Lower lobe of right lung (tissue), 2 donors: ENCODE results near the gene KCNK17. TPM values are rescaled to one million over a fixed set of nuclear protein-coding genes. Genes with fewer than 3 reads are reported as not detected.

Source experiments
- ATAC-seq, 2 donors: fragments of 200-7000 bp; cut with Tn5 transposase; one replicate each; pipeline ENCODE4 v1.9.1; 2020 to 2022; ENCODE audit warnings: mild to moderate bottlenecking in 2 of 2, moderate library complexity in 2 of 2
- DNase-seq: peaks from one replicate; pipeline ENCODE4 v3.0.0-alpha.2; 2020
- H3K27ac ChIP-seq: fragments of 200-600 bp; one replicate; pipeline ENCODE4 v1.8.0; 2022
- H3K27me3 ChIP-seq: fragments of 200-600 bp; one replicate; pipeline ENCODE4 v1.8.0; 2022; ENCODE audit warnings: low read depth
- H3K36me3 ChIP-seq: fragments of 200-600 bp; one replicate; pipeline ENCODE4 v1.8.0; 2022; ENCODE audit warnings: mild to moderate bottlenecking
- H3K4me1 ChIP-seq: fragments of 200-600 bp; one replicate; pipeline ENCODE4 v1.8.0; 2022
- H3K4me3 ChIP-seq: fragments of 200-600 bp; one replicate; pipeline ENCODE4 v1.8.0; 2022; ENCODE audit warnings: mild to moderate bottlenecking
- H3K9me3 ChIP-seq: fragments of 200-600 bp; one replicate; pipeline ENCODE4 v1.8.0; 2022
- CTCF ChIP-seq: fragments of 200-600 bp; IDR thresholded peaks from one replicate; pipeline ENCODE4 v1.8.0; 2022; ENCODE audit warnings: antibody characterized with exemption, mild to moderate bottlenecking
- intact Hi-C: fragments of 100-400 bp; cut with DNase I; formaldehyde crosslinking; loops from one replicate; pipeline ENCODE4 v1.11.0; 2022
- total RNA-seq: library from RNA; stranded (reverse); fragmentation: NEBNext Ultra II Directional; extraction: Animal tissue kit (Norgen Biotek cat#: 25700); gene quantifications from one replicate; pipeline ENCODE4 v1.2.1, GENCODE V29; 2021
- donor health status: DM: no; HTN: yes; CAD: no; lungs with severe emphysema.

Gene KCNK17
- total RNA-seq, 1 donor from 2014 or later, result 5.5 TPM

DNA sequence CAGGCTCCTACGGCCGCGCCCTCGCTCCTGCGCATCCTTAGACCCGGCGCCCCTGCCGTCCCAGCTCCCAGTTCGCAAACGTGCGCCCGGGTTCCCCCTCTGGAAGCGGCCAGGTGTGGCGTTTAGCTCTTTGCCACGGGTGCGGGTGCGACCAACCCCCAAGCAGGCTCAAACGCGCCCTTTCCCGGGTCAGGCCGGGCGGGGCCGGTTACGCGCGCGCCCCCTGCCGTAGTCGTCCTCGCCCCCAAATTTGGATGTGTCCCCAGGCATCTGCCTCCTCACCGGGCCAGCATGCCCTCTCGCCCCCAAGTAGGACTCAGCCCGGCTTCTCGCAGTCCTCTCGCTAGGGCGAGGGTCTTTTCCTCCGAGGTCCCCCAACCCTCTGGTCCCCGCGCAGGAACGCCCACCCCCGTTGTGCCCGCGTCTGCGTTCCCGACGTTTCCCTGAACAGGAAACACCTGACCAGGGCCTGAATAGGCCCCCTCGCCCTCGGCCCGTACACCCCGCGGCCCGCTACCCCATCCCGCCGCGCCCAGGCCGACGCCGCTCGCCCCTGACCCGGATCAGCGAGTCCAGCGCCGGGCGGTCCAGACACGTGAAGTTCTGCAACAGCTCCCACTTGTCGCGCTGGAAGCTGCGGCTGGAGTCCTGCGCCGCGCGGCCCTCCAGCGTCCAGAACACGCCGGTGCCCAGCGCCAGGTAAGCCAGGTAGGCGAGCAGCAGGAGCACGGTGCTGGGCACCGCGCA, 520 bp downstream of the KCNK17 start:
- intact Hi-C loops, result no loop called here
- peak; percentile 18 to 45 for ATAC-seq
- TF ChIP-seq CTCF, result no peak
- no peaks in the 10 kb centered on the region for H3K9me3 ChIP-seq
- H3K4me3 ChIP-seq, result peak overlapping the region; percentile 46
- peak overlapping the region; percentile 14 for H3K27ac ChIP-seq
- DNase-seq, result peak; percentile 56
- no peaks in the 10 kb centered on the region for H3K36me3 ChIP-seq
- peaks cover 36% of the 10 kb centered on the region for H3K27me3 ChIP-seq
- peaks cover 18% of the 10 kb centered on the region for H3K4me1 ChIP-seq

DNA sequence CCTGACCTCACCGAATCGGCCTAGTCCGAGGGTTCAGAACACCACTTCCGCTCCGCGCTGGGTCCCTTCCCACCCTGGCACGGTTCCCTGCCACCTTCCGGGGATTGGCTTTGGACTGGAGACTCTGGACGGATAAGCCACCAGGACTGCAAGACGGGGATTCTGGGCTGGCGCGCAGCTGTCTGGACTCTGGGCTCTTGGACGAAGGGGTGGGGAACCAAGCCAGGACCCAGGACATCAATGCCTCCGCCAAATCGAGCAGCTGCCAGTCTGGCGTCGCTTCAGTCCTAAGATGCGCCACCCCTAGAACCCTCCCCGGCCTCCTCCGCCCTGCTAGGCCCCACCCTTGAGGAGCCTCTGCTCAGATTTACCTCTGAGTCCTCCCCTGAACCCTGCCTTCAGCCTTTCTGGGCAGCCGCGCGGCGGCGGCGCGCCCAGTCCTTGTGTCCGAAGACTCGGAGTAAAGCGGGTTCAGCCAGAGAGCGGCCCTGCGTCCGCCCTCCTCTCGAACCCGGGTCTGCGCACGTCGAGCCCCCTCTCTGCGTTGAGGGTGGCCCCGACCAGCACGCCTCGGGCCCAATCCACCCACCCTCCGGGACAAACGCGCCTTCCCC, 1.2 kb downstream of the KCNK17 start:
- TF ChIP-seq CTCF, result no peak
- intact Hi-C loops, result no loop called here
- no peaks in the 10 kb centered on the region for H3K9me3 ChIP-seq
- H3K4me1 ChIP-seq, result peaks cover 18% of the 10 kb centered on the region
- H3K36me3 ChIP-seq, result no peaks in the 10 kb centered on the region
- peak overlapping the region; percentile 14 for H3K27ac ChIP-seq
- peaks cover 36% of the 10 kb centered on the region for H3K27me3 ChIP-seq
- DNase-seq (no peak), ATAC-seq (no peak)
- peak overlapping the region; percentile 46 for H3K4me3 ChIP-seq

DNA sequence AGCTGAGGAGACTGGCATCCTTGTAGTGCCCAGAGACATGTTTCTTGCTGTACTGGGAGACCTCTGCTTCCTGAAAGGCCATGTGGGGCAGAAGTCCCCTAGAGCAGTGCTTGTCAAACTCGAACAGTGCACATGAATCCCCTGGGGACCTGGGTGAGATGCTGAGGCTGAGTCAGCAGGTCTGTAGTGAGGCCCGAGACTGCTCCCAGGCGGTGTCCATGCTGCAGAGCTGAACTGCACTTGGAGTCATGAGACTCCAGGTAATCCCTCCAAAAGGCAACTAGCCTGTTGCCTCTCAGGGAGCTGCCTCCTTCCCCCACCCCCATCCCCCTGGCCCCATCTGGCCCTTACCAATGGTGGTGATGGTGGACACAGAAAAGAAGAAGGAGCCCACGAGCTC, 3.7 kb downstream of the KCNK17 start:
- TF ChIP-seq CTCF, result no peak
- intact Hi-C loops, result no loop called here
- no peak overlapping the region for H3K27ac ChIP-seq
- no peak for DNase-seq
- no peak overlapping the region for H3K4me3 ChIP-seq
- no peaks in the 10 kb centered on the region for H3K9me3 ChIP-seq
- no peaks in the 10 kb centered on the region for H3K36me3 ChIP-seq
- H3K27me3 ChIP-seq, result peaks cover 29% of the 10 kb centered on the region
- no peak for ATAC-seq
- peaks cover 18% of the 10 kb centered on the region for H3K4me1 ChIP-seq

- H3K9me3 ChIP-seq, result no peaks in the 10 kb centered on the region
- intact Hi-C loops, result no loop called here
- H3K36me3 ChIP-seq, result no peaks in the 10 kb centered on the region
- H3K4me1 ChIP-seq, result peaks cover 18% of the 10 kb centered on the region
- H3K27ac ChIP-seq, result no peak overlapping the region
- H3K27me3 ChIP-seq, result peaks cover 29% of the 10 kb centered on the region
- DNase-seq (peak; percentile 74), ATAC-seq (peak; percentile 75 to 83)
- H3K4me3 ChIP-seq, result no peak overlapping the region
- TF ChIP-seq CTCF, result peak; percentile 90
Measured at GRCh38 chr6:39309942-39310531, 4.2 kb downstream of the KCNK17 start.

DNA sequence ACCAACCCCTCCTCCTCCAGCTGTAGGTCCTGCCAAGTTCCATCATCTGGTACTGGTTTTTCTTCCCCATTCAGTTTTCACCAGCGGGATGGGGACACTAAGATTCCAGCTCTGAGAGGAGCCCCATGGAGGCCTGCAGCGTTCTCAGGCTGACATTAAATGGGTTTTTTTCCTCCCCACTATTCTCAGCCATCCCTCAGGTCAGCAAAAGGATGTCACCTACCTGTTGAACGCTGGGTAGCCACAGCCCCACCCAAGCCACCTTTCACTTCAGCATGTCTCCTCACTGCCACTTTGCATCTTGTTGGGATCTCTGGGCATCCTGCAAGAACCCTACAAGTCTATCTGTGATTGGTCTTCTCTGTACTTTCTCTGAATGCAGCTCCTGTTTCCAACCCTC, 6.8 kb downstream of the KCNK17 start:
- Histone ChIP-seq H3K27me3 (peaks cover 6% of the 10 kb centered on the region), H3K4me3 (no peak overlapping the region), H3K9me3 (no peaks in the 10 kb centered on the region), H3K36me3 (no peaks in the 10 kb centered on the region), H3K4me1 (no peaks in the 10 kb centered on the region), H3K27ac (no peak overlapping the region)
- no peak for TF ChIP-seq CTCF
- intact Hi-C loops, result no loop called here
- ATAC-seq (no peak), DNase-seq (no peak)
